HG02623 (cell line): ENCODE data around the gene TFEB.

ENCODE experiments used
- ATAC-seq: cut with Tn5 transposase; IDR thresholded peaks from one replicate; pipeline ENCODE4 v1.9.1; 2021; ENCODE audit warnings: moderate library complexity; ENCODE audit not compliant: unreplicated experiment

The TFEB gene

DNA sequence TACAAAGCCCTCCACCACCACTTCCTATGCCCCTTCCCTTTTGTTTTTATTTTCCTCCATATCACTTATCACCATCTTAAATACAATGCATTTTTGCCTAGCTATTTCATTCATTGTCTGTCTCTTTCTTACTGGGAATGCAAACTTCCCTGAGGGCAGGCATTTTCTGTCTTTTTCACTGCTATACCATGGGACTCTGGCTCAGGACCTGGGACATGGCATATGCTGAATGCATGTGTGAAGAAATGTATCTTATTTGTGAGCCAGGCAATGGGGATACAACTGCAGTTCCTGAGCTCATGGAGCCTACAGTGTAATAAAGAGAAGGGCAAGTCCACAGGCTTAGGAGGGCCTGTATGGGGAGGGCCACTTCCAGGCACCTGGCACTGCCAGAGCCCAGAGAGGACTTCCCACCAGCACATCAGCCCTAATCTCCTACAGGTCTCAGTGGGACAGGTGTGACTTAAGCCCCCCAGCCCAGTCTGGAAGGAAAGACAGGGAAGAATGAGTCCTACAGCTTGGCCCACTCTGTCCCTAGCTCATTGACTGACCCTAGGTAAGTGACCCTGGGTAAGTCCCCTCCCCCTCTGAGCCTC is 43.2 kb downstream of the TFEB start:
- no peak for ATAC-seq

- ATAC-seq, result no peak
Observed at GRCh38 chr6:41691426-41692079, 43.9 kb downstream of the TFEB start.

GRCh38 chr6:41690541-41691330 is 44.7 kb downstream of the TFEB start:
- no peak for ATAC-seq

DNA sequence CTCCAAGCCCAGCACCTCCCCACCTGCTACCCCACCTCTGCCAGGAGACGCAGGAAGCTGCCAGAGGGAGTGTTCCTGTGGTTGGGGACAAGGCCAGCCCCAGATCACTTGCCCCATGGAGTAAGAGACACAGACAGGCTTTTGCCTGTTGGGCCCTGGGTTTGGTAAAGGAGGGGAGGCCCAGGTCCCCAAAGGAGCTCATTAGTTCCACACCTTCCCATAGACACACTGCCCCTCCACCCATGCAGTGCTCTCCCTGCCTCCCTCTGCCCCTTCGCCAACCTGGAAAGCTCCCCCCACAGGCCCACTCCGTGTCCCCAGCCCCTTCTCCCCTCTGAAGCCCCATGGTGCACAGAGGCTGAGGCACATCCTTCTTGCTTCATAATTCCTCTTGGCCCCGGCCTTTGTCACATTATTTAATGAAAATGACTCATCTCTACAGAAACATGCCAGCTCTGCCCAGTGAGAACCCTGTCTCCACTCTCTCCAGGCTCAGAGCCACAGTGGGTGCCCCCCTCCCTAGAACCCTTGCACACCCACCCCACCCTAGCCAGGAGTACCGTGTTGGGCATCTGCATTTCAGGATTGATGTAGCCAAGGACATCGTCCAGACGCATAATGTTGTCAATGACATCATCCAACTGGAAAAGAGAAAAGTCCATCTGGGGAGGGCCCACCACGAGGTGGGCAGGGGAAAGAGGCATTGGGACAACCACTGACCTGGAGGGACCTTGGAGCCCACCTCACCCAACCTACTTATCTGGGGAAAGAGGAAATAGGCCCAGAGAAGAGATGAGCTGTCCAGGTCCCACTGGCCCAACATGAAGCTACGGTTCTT is 46.0 kb downstream of the TFEB start:
- no peak for ATAC-seq

DNA sequence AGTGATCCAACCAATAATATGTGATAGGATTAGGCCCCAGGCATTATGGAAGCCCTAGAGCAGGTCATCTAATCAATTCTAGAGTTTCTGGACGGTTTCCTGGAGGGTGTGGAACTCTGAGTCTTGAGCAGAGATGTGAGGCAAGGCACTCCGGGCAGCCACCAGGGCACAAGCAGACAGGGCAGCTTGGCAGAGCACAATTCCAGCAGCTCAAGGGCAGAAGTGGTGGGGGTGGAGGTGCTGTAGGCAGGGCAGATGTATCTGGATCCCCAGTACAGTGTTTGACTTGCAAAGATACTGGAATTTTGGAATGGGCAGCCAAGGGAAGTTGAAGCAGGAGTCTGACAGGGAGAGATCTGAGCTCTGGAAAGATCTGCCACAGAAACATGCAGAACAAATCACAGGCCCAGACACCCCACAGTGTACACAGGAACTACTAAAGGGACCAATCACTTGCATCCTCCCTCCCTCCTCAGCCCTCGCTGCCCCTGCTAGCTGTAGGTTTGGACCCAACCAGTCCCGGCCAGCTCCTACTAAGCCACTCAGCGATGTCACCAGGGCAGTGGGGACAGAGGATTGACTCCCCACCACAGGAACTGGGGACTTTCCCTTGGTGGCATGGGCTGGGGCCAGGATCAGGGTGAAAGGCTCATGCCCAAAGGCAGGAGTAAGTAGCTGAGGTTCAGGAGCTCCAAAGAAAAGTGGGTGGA is 47.0 kb downstream of the TFEB start:
- ATAC-seq, result no peak

DNA sequence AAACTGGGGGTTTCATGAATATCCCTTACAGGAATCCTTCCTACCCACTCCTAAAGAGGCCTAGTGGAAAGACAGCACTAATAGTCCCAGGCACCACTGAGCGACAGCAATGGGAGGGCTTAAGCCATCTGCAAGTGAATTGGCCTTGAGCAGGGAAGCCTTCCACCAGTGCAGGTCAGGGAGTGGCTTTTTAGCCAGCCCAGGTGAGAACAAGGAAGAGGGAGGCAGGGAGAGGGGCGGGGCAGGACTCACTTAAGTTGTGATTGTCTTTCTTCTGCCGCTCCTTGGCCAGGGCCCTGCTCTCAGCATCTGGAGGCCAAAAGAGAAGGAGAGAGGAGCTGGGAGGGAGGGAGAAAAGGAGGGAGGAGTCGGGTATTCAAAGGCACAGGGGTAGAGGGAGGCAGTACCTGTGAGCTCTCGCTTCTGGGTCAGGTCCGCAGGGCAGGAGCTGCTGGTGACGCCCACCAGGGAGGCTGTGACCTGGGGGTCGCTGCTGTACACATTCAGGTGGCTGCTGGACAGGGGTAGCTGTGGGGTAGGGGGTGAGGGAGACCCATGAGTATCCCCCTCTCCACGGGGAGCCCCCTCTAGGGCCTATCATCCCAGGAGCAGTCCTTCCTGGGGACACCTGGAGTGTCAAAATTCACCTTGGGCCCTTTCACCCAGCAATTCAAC is 47.8 kb downstream of the TFEB start:
- ATAC-seq, result no peak

- no peak for ATAC-seq
Observed at GRCh38 chr6:41685641-41686380, 49.6 kb downstream of the TFEB start.

DNA sequence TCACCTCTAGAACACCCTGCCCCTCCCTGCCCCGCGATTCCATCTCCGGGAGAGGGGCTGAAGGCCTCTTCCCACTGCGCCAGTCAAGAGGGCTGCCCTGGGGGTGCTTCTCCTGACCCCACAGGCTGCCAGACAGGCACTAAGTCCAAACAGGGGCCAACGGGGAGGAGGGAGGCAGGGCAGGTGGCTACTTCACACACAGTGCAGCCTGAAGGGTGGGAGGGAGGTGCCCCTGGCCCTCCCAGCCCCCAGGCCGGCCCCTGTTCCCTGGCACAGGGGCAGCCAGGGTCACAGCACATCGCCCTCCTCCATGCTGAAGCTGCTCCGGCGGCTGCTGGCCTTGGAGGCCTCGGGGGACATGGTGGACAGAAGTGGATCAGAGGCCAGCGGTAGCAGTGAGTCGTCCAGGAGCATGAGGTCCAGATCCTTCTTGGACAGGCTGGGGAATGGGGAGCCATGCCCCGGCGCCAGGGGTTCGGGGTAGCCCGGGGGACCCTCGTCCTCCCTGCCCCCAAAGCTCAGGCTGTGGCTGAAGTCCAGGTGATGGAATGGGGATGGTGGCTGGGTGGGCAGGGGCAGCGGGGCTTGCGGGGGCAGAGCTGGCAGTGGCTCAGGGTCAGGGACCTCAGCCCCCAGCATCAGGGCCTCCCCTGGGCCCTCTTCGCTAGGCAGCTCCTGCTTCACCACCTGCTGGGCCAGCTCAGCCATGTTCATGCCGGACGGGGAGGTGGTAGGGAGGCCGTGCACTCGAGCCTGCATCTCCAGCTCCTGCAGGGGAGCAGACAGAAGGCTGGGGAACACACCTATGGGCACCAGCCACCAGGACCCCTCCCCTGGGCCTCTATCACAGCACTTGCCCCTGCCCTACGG is 50.9 kb downstream of the TFEB start:
- no peak for ATAC-seq

GRCh38 chr6:41683523-41684310 is 51.7 kb downstream of the TFEB start:
- peak; percentile 52 for ATAC-seq

GRCh38 chr6:41683273-41683522 is 52.2 kb downstream of the TFEB start:
- no peak for ATAC-seq

DNA sequence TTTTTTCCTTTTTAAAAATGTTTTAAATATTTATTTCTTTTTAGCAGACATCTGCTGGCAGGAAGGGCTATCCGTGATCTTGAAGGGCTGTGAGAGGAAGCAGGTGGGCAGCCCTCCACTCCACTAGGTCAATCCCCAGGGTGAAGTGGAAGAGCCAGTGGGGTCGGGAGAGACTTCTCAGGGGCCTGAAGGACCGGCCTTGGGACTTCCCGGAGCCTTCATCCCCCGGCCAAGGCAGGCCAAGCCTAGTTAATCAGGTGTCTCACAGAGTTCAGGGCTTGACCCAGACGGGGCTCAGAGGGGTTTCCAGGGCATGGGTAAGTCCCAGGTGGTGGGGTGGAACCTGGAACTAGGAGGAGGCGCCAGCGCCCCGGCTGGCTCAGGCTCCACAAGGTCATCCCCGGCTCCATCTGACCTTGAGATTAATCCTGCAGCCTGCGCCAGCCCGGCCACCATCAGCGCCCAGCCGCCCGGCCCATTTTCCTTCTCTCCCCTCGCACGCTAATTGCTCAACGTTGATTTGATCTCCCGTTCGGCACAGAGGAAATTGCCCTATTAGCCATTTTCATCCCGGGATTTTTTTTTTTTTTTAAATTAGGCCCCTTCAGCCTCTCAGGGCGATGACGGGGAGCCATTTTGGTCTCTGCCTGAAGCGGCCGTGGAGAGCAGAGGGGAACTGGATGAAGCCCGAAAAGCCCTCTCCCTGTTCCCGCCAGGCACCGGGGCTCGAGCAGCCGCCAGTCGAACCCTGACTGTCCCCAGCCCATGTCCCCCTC is 52.7 kb downstream of the TFEB start:
- ATAC-seq, result no peak

DNA sequence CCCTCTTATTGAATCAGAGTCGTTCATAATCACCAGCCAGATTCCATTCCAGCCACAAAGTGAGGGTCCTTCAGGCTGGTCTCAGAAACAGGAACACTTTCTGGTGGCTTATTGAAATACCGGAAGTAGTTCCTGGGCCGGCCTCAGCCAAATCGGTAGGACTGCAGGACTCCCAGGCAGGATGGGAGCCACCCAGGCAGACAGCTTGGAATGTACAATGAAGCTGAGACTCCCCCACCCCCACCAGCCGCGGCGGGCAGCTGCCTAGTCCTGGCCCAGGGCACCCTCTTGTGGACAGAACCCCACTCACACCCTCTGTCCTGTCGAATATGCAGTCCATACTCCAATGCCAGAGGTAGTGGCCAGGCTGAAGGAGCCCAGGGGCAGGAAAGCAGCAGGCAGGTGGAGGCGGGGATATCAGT is 53.3 kb downstream of the TFEB start:
- no peak for ATAC-seq

- ATAC-seq, result no peak
Observed at GRCh38 chr6:41680182-41680965, 55.0 kb downstream of the TFEB start.

DNA sequence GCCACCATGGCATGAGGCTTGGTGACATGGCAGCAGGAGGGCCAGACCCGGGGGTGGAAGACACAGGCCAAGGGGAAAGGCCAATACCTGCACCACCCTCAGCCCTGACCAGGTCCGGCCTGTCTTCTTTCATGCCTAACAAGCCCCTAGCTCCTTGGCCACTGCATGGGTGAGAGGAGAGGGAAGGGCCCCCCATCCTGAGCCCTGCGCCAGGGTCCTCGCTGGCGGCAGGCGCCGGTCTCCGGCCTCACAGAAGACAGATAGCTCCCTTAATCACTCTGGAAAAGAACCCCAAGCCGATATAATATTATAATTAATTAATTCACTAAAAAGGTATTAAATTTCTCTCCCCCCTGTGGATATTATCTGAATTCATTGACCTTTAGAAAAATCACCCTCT is 55.7 kb downstream of the TFEB start:
- ATAC-seq, result no peak

GRCh38 chr6:41678511-41679084 is 56.8 kb downstream of the TFEB start:
- no peak for ATAC-seq
